Measurements from ENCODE around the gene TIPARP. TPM values are rescaled to one million over a fixed set of nuclear protein-coding genes. Genes with fewer than 3 reads are reported as not detected.
"Not testable (repeated sequence)": the region's sequence is repeated elsewhere in the genome, so short reads cannot be mapped to it uniquely, and the experiment has no call there.

The TIPARP gene
- total and polyA plus RNA-seq, 2 of the 13 experiments (the other 11 are each of a cell fraction or from before 2014, with no cell fraction given), result 7.3 to 19.7 TPM

DNA sequence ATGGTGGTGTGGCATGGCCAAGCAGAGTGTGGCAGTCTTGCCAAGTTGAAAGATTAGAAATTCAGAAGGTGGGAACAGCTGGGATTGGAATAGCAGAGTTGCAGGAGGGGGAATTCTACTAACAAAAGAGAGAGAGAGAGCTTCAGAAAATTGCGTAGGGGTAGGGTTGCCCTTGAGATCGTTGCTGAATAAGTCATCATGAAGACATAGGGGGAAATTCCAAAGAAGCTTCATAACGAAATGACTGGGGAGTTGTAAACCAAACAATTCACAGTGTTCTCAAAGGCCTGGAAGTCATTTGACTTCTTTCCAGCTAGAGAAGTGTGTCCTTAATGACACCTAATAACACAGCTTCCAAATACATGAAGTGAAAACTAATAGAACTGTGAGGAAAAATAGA, 26.3 kb upstream of the TIPARP start (continued):
- TF ChIP-seq KIAA2018 (CRISPR knock-in tag; IDR thresholded peaks at IDR 0.05; ENCODE audit: borderline replicate concordance) (no peak), RAD21 (CRISPR knock-in tag; IDR thresholded peaks at IDR 0.05) (no peak), ZSCAN31 (CRISPR knock-in tag; IDR thresholded peaks at IDR 0.05; ENCODE audit: low read depth) (no peak), MIXL1 (CRISPR knock-in tag; IDR thresholded peaks at IDR 0.05) (no peak)

DNA sequence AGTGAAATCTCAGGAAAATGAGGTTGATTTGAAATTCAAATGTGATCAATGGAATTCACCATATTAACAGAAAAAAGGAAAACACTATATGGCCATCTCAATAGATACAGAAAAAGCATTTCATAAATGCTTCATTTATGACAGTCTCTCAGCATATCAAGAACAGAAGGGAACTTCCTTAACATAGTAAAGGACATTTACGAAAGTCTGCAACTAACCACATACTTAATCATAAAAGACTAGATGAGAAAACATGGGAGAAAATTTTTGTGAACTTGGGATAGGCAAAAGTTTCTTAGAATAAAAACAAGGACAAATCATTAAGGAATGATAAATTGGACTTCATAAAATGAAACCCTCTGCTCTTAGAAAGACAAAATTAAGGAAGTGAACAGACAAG, 24.7 kb upstream of the TIPARP start:
- TF ChIP-seq RBM39 (IDR thresholded peaks at IDR 0.05; ENCODE audit: low read depth, low read length, poor library complexity, severe bottlenecking), result no peak
- TF ChIP-seq ZNF556 (CRISPR knock-in tag; IDR thresholded peaks at IDR 0.05; ENCODE audit: borderline replicate concordance), result no peak
- TF ChIP-seq ZNF337 (CRISPR knock-in tag; IDR thresholded peaks at IDR 0.05; ENCODE audit: borderline replicate concordance, low read depth), result no peak
- ATAC-seq (no peak), FAIRE-seq (no peak), DNase-seq (ENCODE audit: low spot score) (no peak)
- no peaks in the 10 kb centered on the region for H3K36me3 ChIP-seq (replicated peaks in 1 of 2; ENCODE audit: control insufficient read depth in 1 of 2, insufficient read depth in 2 of 2, low read length in 2 of 2)
- H2AFZ ChIP-seq (ENCODE audit: low read length), result no peak overlapping the region
- WGBS (ENCODE audit: low lambda C conversion rate), result 43% methylated on average over 1 of the region's 1 CpG
- no peaks in the 10 kb centered on the region for H4K20me1 ChIP-seq (ENCODE audit: insufficient read depth, low read length)
- no peaks in the 10 kb centered on the region for H3K27me3 ChIP-seq (ENCODE audit: control insufficient read depth in 1 of 2, insufficient read depth in 2 of 2, low read length in 2 of 2)
- CTCF ChIA-PET (ENCODE audit: low intra/inter-chr PET ratio, low total read pairs), result no interaction called here
- POLR2A ChIA-PET, result no interaction called here
- no peak overlapping the region for H3K9ac ChIP-seq (ENCODE audit: insufficient read depth, low read depth, low read length)
- H3K9me3 ChIP-seq (ENCODE audit: low read length), result no peaks in the 10 kb centered on the region
- H3K79me2 ChIP-seq (ENCODE audit: insufficient read depth, low read length), result no peaks in the 10 kb centered on the region
- no peaks in the 10 kb centered on the region for H3K4me1 ChIP-seq (ENCODE audit: insufficient read depth, low read length)
- no peak overlapping the region for H3K27ac ChIP-seq (ENCODE audit: extremely low read length, insufficient read depth, low read length)
- in situ Hi-C loops (cut with HindIII; ENCODE audit: extremely low pct_ligation_motif_present, low pct_unique_long_range_greater_than_20kb), result no loop called here
- no peak overlapping the region for H3K4me3 ChIP-seq (replicated peaks in 1 of 3; ENCODE audit: insufficient read depth in 1 of 3, low read depth in 2 of 3, low read length in 3 of 3)
- no TSS peak for BruUV-seq (replicated peaks)
- intact Hi-C loops (cut with micrococcal nuclease; ENCODE audit: unreplicated experiment), result no loop called here
- H3K4me2 ChIP-seq (ENCODE audit: low read depth, low read length), result no peak overlapping the region

- H3K9me3 ChIP-seq (ENCODE audit: low read length); H3K27ac ChIP-seq (ENCODE audit: extremely low read length, insufficient read depth, low read length); H2AFZ ChIP-seq (ENCODE audit: low read length); H3K36me3 ChIP-seq (replicated peaks in 1 of 2; ENCODE audit: control insufficient read depth in 1 of 2, insufficient read depth in 2 of 2, low read length in 2 of 2); H3K27me3 ChIP-seq (ENCODE audit: control insufficient read depth in 1 of 2, insufficient read depth in 2 of 2, low read length in 2 of 2); H3K4me1 ChIP-seq (ENCODE audit: insufficient read depth, low read length); POLR2A ChIA-PET; ATAC-seq; H3K9ac ChIP-seq (ENCODE audit: insufficient read depth, low read depth, low read length); FAIRE-seq; BruUV-seq (replicated peaks); H3K79me2 ChIP-seq (ENCODE audit: insufficient read depth, low read length); H3K4me2 ChIP-seq (ENCODE audit: low read depth, low read length); H3K4me3 ChIP-seq (replicated peaks in 1 of 3; ENCODE audit: insufficient read depth in 1 of 3, low read depth in 2 of 3, low read length in 3 of 3); intact Hi-C loops (cut with micrococcal nuclease; ENCODE audit: unreplicated experiment); DNase-seq (ENCODE audit: low spot score); in situ Hi-C loops (cut with HindIII; ENCODE audit: extremely low pct_ligation_motif_present, low pct_unique_long_range_greater_than_20kb); H4K20me1 ChIP-seq (ENCODE audit: insufficient read depth, low read length); CTCF ChIA-PET (ENCODE audit: low intra/inter-chr PET ratio, low total read pairs): not testable (repeated sequence)
- 70% methylated on average over 2 of the region's 2 CpGs for WGBS (ENCODE audit: low lambda C conversion rate)
Measured at GRCh38 chr3:156652661-156653060, 21.7 kb upstream of the TIPARP start.
